Right lung (tissue), 5 donors: ENCODE data around the gene BPI. TPM values are rescaled to one million over a fixed set of nuclear protein-coding genes. Genes with fewer than 3 reads are reported as not detected.
"Not testable (repeated sequence)": the region's sequence is repeated elsewhere in the genome, so short reads cannot be mapped to it uniquely, and the experiment has no call there.

Source experiments
- DNase-seq, 2 donors: peaks; one replicate each; pipeline ENCODE4 v3.0.0-alpha.2; 2013
- polyA plus RNA-seq, 5 donors: library from polyadenylated mRNA; unstranded; fragments of 120-200 nt; gene quantifications; one replicate each; pipeline versions ENCODE4 v1.2.1 to v1.2.3, GENCODE V29; 2013; ENCODE audit warnings: inconsistent platforms in 1 of 5, low replicate concordance in 1 of 5; ENCODE audit not compliant: insufficient read length in 5 of 5, insufficient read depth in 1 of 5

BPI gene
- polyA plus RNA-seq, 5 donors = 0.80 to 2.2 (median 0.88) TPM

GRCh38 chr20:38302786-38303185, 1.2 kb upstream of the BPI start:
- no peak for DNase-seq

- DNase-seq = no peak
These were observed 990 bp downstream of the BPI start for GRCh38 chr20:38304845-38305447.

GRCh38 chr20:38305541-38305940, 1.6 kb downstream of the BPI start:
- DNase-seq = no peak

GRCh38 chr20:38306379-38306778, 2.4 kb downstream of the BPI start:
- no peak for DNase-seq

GRCh38 chr20:38307371-38308046, 3.6 kb downstream of the BPI start:
- no peak for DNase-seq

GRCh38 chr20:38308047-38308438, 4.1 kb downstream of the BPI start:
- DNase-seq = no peak

GRCh38 chr20:38308447-38308846, 4.5 kb downstream of the BPI start:
- no peak for DNase-seq

GRCh38 chr20:38311091-38311490, 7.1 kb downstream of the BPI start:
- no peak for DNase-seq

- DNase-seq = no peak
These were observed 7.5 kb downstream of the BPI start for GRCh38 chr20:38311491-38311890.

- DNase-seq = no peak
These were observed 9.7 kb downstream of the BPI start for GRCh38 chr20:38313676-38314075.

- DNase-seq = not testable (repeated sequence)
These were observed 10.4 kb downstream of the BPI start for GRCh38 chr20:38314350-38314749.

- peak in 1 of 2 donors; percentile 35 for DNase-seq
These were observed 11.5 kb downstream of the BPI start for GRCh38 chr20:38315290-38315966.

GRCh38 chr20:38316341-38316740, 12.4 kb downstream of the BPI start:
- DNase-seq = no peak

GRCh38 chr20:38317422-38317821, 13.5 kb downstream of the BPI start:
- DNase-seq = no peak

- no peak for DNase-seq
These were observed 16.3 kb downstream of the BPI start for GRCh38 chr20:38320221-38320620.

GRCh38 chr20:38321959-38322598, 18.1 kb downstream of the BPI start:
- DNase-seq = peak; percentile 25 to 31

GRCh38 chr20:38324159-38324558, 20.2 kb downstream of the BPI start:
- no peak for DNase-seq

GRCh38 chr20:38325167-38325566, 21.2 kb downstream of the BPI start:
- no peak for DNase-seq

- no peak for DNase-seq
These were observed 21.9 kb downstream of the BPI start for GRCh38 chr20:38325905-38326304.

- DNase-seq = no peak
These were observed 22.4 kb downstream of the BPI start for GRCh38 chr20:38326309-38326708.

GRCh38 chr20:38330638-38331037, 26.7 kb downstream of the BPI start:
- no peak for DNase-seq

- no peak for DNase-seq
These were observed 27.3 kb downstream of the BPI start for GRCh38 chr20:38331245-38331644.

- DNase-seq = no peak
These were observed 27.9 kb downstream of the BPI start for GRCh38 chr20:38331814-38332213.
